GM23248 (cell line): ENCODE measurements around the gene KLK2.

Experiments used
- EZH2 ChIP-seq: fragments of 200-600 bp; sonication (generic); IDR thresholded peaks from 2 replicates; pipeline ENCODE4 v1.6.1; 2018; ENCODE audit warnings: antibody characterized with exemption, mild to moderate bottlenecking; ENCODE audit not compliant: insufficient read depth, poor library complexity, severe bottlenecking
- EZH2phosphoT487 ChIP-seq: fragments of 200-600 bp; sonication (generic); IDR thresholded peaks from 2 replicates; pipeline ENCODE4 v1.6.1; 2018; ENCODE audit warnings: antibody characterized with exemption, moderate library complexity, mild to moderate bottlenecking, low read depth; ENCODE audit not compliant: insufficient read depth

GRCh38 chr19:50858886-50859285 lies 14.4 kb upstream of the KLK2 start:
- no peak for TF ChIP-seq EZH2phosphoT487
- no peak for TF ChIP-seq EZH2
